GM19324 (cell line): Measurements from ENCODE around the gene POU4F3.
A peak's percentile ranks its signal among the peaks of the same experiment; 100 is the strongest.
"Not testable (repeated sequence)": the region's sequence is repeated elsewhere in the genome, so short reads cannot be mapped to it uniquely, and the experiment has no call there.

ENCODE experiments used
- ATAC-seq: cut with Tn5 transposase; IDR thresholded peaks from one replicate; pipeline ENCODE4 v1.9.1; 2021; ENCODE audit warnings: mild to moderate bottlenecking, moderate library complexity; ENCODE audit not compliant: unreplicated experiment, low FRiP score

The POU4F3 gene

DNA sequence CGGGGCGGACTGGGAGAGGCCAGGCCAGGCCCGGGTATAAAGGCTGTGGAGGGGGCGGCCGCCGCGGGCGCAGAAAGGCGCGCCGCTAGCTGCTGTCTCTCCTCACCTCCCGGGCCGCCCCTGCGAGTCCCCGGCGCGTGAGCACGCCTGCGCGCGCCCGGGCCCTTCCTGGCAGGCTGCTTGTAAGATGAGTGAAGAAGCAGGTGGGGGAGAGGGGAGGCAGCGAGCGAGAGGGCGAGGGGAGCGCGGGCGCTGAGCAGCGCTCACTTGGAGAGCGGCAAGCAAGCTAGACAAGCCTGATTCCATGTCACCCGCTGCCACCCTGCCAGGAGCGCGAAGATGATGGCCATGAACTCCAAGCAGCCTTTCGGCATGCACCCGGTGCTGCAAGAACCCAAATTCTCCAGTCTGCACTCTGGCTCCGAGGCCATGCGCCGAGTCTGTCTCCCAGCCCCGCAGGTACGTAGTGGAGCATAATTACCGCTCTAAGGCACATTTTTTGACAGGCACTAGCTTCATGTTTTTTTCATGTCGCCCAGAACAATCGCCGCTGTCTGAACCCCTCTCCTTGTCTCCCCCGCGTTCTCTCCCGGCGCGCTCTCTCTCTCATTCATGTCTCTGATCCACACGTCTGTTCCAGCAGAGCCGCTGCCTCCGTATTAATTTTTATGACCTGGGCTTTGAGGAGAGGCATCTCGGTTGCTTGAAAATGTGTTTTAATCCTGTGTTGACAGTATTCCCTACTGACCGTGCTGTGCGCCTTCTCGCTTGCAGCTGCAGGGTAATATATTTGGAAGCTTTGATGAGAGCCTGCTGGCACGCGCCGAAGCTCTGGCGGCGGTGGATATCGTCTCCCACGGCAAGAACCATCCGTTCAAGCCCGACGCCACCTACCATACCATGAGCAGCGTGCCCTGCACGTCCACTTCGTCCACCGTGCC is at the start of gene POU4F3:
Gene POU4F3 (plus strand): TSS at position 66 of the 941 bp plus-strand sequence. CDS start 274 bp downstream, at position 340.
- ATAC-seq, result no peak

DNA sequence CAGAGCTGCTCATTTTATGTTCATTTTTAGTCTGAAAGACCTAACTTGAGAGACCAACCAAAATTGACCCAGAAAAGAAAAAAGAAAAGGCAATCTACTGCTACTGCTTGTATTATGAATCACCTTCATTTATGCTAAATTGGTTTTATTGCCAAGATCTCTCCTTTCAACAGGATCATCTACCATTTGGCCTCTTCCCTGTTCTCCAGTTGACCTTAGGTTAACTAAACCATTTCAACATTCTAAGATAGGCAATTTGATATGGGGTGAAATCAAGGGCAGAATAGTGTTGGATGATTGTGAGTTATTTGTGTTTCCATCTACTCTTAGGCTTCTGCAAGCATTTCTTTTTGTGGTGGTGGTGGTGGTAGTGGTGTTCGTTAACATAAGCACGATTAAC is 48.3 kb upstream of the POU4F3 start:
- no peak for ATAC-seq

- peak; percentile 60 for ATAC-seq
Observed at GRCh38 chr5:146291421-146292074, 47.1 kb upstream of the POU4F3 start.

DNA sequence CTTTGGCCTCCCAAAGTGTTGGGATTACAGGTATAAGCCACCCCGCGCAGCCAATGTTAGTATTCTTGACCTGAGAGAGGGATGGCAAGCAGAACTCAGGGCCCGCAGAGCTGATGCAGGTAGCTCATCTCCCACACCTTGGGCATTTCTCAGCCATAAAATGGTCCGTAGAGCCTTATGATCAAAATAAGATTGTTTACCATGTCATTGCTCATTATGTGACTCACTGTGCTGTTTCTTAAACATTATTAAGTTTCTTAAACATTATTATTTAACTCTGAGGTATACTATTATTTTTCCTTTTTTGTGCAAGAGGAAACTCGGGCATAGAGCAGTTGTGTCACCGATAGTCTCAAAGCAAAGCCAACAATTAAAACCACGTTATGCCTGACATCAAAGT is 42.4 kb upstream of the POU4F3 start:
- no peak for ATAC-seq

- ATAC-seq, result not testable (repeated sequence)
Observed at GRCh38 chr5:146298920-146299319, 39.7 kb upstream of the POU4F3 start.

- no peak for ATAC-seq
Observed at GRCh38 chr5:146301626-146302025, 37.0 kb upstream of the POU4F3 start.

- no peak for ATAC-seq
Observed at GRCh38 chr5:146302406-146302805, 36.2 kb upstream of the POU4F3 start.

GRCh38 chr5:146306838-146307237 is 31.8 kb upstream of the POU4F3 start:
- ATAC-seq, result no peak

DNA sequence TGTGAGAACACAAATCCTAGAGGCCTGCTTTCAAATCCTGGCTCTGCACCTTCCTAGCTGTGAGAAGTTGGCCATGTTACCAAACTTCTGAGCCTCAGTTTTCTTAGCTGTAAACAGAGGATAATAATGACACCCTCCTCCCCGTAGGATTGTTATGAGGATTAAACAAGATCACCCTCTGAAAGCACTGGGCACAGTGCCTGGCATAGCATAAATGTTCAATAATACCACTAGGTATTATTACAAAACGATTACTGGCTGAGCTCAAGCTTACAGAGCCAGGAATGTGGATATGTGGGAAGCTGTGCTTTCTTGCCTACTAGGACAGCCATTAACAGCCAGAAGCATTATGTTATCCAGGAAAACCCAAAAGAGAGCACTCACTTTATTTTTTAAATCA is 30.8 kb upstream of the POU4F3 start:
- ATAC-seq, result no peak

DNA sequence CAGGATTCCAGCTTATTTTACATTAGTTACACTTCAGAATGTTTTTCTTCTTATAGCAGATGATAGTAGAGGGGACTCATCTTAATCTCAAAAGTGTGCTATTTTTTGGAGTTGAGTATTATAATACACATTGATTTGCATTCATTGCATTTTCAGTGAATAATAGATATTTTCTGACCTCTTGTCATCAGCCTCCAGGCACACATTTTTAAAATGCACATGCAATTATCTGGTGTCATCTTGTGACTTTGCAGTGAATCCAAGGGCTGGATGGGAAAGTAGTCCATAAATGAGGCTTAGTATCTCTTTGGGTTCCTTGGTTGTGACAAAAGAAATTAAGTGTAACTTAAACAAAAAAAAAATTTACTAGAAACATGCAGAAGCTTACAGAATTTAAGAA is 28.1 kb upstream of the POU4F3 start:
- no peak for ATAC-seq

GRCh38 chr5:146311278-146311677 is 27.4 kb upstream of the POU4F3 start:
- no peak for ATAC-seq

GRCh38 chr5:146313027-146313426 is 25.6 kb upstream of the POU4F3 start:
- no peak for ATAC-seq

GRCh38 chr5:146321571-146321970 is 17.1 kb upstream of the POU4F3 start:
- no peak for ATAC-seq

DNA sequence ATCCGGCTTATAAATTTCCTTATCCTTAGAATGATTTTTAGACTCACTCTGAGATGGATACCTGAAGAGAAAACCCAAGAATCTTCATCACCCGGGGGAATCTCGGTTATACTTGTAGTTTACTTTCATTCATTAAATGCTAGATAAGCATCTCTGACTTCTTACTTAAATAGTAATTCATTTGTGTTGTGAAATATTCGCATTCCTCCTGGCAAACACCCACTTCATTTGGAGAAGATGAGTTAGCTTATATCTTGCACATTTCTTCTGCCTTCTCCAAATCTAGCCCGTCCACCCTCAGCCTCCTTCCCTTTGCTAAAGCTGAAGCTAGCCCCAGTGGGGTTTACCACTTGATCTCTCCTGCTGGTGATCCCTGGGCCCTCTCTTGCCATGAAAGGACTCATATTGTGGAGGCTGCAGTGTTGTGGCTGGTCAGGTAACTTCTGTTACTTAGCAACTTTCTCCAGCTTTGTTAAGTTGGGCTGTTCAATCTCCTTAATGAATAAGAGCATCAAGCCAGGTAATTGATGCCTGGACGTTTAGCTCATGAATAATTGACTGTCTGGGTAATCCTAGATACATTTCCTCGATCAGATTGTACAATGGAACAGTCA is 11.3 kb upstream of the POU4F3 start:
- ATAC-seq, result no peak

- ATAC-seq, result no peak
Observed at GRCh38 chr5:146327989-146328388, 10.7 kb upstream of the POU4F3 start.

DNA sequence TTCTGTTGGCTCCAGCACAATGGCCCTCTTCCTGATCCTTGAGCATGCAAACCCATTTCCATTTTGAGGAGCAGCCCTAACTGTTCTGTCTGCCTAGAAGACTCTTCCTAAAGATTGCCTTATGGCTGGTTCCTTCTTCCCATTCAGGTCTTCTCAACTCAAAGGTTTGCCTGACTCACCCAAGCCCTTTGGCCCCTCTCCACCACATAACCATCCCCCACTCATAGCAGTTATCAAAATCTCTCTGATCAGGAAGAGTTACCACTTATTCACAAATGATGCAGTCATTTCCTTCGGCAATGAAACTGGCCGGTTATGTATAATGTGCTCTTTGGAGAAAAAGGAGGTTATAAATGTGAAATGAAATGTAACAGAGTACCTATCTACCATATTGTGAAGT is 8.9 kb upstream of the POU4F3 start:
- ATAC-seq, result no peak

DNA sequence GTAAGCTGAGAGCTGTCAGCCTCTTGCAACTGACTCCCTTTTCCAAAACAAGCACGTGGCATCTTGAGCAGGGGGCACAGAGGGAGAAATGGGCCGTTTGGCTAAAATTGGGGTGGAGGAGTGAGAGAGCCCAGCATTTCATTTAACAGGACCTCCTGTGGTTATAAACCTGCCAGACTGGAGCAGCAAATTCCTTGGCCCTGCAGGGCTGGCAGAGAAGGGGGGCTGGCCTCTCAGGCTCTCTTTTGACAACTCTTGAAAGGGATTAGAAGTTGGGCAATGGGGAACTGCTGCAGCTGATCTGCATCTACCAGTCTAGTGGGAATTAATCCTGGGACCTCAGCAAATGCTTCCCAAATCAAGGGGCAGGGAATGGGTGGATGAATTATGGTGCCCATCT is 7.2 kb upstream of the POU4F3 start:
- no peak for ATAC-seq

GRCh38 chr5:146334074-146334533 is 4.5 kb upstream of the POU4F3 start:
- no peak for ATAC-seq

DNA sequence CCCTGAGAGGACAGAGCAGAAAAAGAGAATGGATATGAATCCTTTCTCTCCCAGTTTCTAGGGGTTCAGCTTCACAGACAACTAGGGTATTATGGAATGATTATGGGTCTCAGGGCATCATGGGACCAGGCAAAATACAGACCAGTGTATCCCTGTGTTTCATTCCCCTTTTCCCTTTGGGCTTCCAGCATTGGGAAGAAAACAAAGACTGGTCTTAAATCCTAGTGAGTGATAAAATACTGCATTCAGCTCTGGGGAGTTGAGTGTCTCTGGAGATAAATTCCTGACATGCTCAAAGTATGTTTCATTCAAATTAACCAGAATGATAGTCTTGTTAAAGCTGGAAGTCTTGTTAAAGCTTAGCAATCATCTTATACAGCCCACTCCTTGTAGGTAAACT is 2.4 kb upstream of the POU4F3 start:
- no peak for ATAC-seq

DNA sequence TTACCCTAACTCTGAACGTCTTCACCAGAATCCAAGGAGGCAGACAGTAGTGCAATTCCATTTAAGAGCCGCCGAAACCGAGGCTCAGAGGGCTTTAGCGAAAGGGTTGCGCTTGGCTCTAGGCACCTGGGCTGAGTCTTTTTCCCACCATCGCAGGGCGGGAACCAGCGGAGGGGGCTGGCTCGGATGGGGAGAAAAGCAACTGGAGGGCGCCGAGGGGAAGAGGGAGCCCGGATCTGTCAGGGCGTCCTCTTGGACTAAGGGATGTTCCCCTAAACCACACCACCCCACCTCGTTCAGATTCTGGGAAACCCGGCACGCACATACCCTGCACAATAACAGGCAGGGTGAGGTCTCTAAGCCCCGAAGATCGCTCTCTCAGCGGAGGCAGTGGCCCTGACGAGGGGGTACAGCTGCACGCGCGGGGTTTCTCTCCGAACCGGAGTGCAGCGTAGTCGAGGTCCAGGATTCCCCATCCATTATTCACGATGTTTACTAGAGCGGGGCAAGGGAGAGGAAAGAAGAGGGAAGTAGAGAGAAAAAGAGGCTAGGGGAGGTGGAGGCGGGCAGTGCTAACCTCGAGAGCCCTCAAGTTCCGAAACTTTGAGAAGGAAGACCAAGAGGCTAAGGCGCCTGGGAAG is 1.3 kb upstream of the POU4F3 start:
- ATAC-seq, result no peak

- ATAC-seq, result no peak
Observed at GRCh38 chr5:146337928-146338327, 711 bp upstream of the POU4F3 start.
